Measurements from ENCODE around the gene ARHGAP45.

DNA sequence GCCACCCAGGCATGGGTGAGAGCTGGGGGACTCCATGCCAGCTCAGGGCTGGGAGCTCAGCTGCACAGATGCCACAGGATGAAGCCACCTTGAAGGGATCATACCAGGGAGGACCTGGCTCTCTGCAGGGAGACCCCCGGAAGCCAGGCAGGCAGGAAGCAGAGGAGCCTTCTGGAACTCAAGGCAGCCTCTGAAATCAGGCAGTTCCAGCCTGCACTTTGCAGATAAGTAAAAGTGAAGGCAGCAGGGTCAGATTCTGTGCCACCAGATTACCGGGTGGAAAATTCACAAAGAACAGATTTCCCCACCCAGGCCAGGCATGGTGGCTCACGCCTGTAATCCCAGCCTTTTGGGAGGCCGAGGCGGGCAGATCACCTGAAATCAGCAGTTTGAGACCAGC is 48.6 kb upstream of the ARHGAP45 start:
- no peak for TF ChIP-seq EZH2 (IDR thresholded peaks at IDR 0.05; ENCODE audit: borderline replicate concordance, low read length)
- TF ChIP-seq, protein P1, sequence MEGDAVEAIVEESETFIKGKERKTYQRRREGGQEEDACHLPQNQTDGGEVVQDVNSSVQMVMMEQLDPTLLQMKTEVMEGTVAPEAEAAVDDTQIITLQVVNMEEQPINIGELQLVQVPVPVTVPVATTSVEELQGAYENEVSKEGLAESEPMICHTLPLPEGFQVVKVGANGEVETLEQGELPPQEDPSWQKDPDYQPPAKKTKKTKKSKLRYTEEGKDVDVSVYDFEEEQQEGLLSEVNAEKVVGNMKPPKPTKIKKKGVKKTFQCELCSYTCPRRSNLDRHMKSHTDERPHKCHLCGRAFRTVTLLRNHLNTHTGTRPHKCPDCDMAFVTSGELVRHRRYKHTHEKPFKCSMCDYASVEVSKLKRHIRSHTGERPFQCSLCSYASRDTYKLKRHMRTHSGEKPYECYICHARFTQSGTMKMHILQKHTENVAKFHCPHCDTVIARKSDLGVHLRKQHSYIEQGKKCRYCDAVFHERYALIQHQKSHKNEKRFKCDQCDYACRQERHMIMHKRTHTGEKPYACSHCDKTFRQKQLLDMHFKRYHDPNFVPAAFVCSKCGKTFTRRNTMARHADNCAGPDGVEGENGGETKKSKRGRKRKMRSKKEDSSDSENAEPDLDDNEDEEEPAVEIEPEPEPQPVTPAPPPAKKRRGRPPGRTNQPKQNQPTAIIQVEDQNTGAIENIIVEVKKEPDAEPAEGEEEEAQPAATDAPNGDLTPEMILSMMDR (IDR thresholded peaks at IDR 0.05; ENCODE audit: low read length) = no peak

Measured in OCI-LY1 (cell line).